GDM1 (cell line): ENCODE data around the gene SETBP1.

Source experiments
- DNase-seq: peaks from one replicate; lab custom pipeline; 2025; lab: John Stamatoyannopoulos, UW

The SETBP1 gene

DNA sequence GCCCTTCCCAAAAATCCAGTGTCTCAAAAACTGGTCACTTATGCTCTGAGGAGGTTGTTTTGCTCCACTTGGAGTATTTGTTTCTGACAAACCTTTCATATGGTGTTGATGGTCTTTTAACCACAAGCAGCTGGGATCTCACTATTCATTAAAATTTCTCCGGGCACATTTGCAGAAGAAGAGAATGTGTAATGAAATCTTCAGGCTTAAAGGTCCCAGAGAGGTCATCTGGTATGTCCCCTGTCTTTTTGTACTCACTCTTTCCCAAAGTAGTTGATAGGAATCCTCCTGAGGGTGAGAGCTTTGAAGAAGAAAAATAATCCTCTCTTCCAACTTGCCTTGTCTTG, 430.8 kb downstream of the SETBP1 start:
- no peak for DNase-seq

GRCh38 chr18:45112682-45113081, 432.0 kb downstream of the SETBP1 start:
- no peak for DNase-seq

DNA sequence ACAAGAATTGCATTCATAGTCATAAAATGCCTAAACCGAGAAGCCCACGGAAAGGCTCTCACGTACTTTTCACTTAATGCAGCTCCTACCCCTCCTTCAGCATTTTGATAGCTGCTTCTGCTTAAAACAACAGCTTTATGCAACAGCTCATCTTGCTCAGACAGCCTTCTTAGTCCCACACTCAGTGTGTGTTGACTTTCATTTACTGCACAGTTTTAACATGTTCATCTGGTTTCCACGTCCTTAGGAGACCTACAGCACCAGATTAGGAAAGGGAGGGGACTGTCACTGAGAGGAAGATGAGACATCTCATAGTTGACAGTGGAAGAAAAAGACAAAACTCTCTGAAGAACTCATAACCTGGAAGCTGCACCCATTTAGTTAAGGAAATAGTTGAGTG, 435.4 kb downstream of the SETBP1 start:
- no peak for DNase-seq
